HepG2 (cell line): ENCODE measurements around the gene NAV2. TPM values are rescaled to one million over a fixed set of nuclear protein-coding genes. Genes with fewer than 3 reads are reported as not detected.
A peak's percentile ranks its signal among the peaks of the same experiment; 100 is the strongest.

Source experiments
- ATAC-seq: fragments of 200-7000 bp; cut with Tn5 transposase; 3 replicates; pipeline ENCODE4 v1.9.1; 2020; ENCODE audit warnings: mild to moderate bottlenecking, moderate library complexity
- BruUV-seq: library from RNA; stranded (reverse); fragments of 400-500 nt; replicated peaks from 2 replicates; lab custom pipeline; 2021; lab: Mats Ljungman, UMichigan
- CTCF ChIA-PET: fragments of 300-600 bp; formaldehyde crosslinking; extraction: SDS; loops from one replicate; lab custom pipeline; 2021; ENCODE audit warnings: low total read pairs, inconsistent platforms, low intra/inter-chr PET ratio; lab: Yijun Ruan, JAX
- POLR2A ChIA-PET: fragments of 350-600 bp; sonication (Branson Sonifier 250); formaldehyde crosslinking; loops from one replicate; lab custom pipeline; 2020; ENCODE audit warnings: antibody characterized with exemption, inconsistent platforms; lab: Yijun Ruan, JAX
- DNase-seq: peaks from one replicate; pipeline ENCODE4 v3.0.0-alpha.2; 2015; ENCODE audit warnings: low spot score
- FAIRE-seq: peaks from 3 replicates; lab custom pipeline; 2011; peaks lifted over from hg19 to GRCh38; lab: Jason Lieb, UNC
- H2AFZ ChIP-seq: one replicate; pipeline ENCODE4 v1.6.1; 2011; ENCODE audit warnings: low read length, inconsistent platforms
- H3K27ac ChIP-seq: fragments of 300-600 bp; 3 replicates; pipeline ENCODE4 v1.8.0; 2011; ENCODE audit warnings: mixed run types, mild to moderate bottlenecking, mixed read lengths, low read length, inconsistent platforms; ENCODE audit not compliant: insufficient read depth; ENCODE audit errors: extremely low read length
- H3K27me3 ChIP-seq, 2 experiments: fragments of 200-600 bp in 1 of 2; 2 replicates in 1 of 2; 3 replicates in 1 of 2; pipeline versions ENCODE4 v1.6.0 to v1.8.0; 2011; ENCODE audit warnings: low read length in 2 of 2, mild to moderate bottlenecking in 2 of 2, moderate library complexity in 2 of 2, inconsistent platforms in 1 of 2; ENCODE audit not compliant: insufficient read depth in 2 of 2, control insufficient read depth in 1 of 2
- H3K36me3 ChIP-seq, 2 experiments: fragments of 200-600 bp in 1 of 2; replicated peaks in 1 of 2; 2 replicates in 1 of 2; 3 replicates in 1 of 2; pipeline versions ENCODE4 v1.5.1 to v1.8.0; 2011; ENCODE audit warnings: low read length in 2 of 2, inconsistent platforms in 1 of 2; ENCODE audit not compliant: insufficient read depth in 2 of 2, control insufficient read depth in 1 of 2
- H3K4me1 ChIP-seq: 2 replicates; pipeline ENCODE4 v1.5.1; 2012; ENCODE audit warnings: low read length, inconsistent platforms; ENCODE audit not compliant: insufficient read depth
- H3K4me2 ChIP-seq: 2 replicates; pipeline ENCODE4 v1.6.0; 2011; ENCODE audit warnings: low read depth, low read length, inconsistent platforms
- H3K4me3 ChIP-seq, 3 experiments: fragments of 200-600 bp in 1 of 3; sonication (generic), shearing (Covaris generic) in 1 of 3; replicated peaks in 1 of 3; 2 replicates each; pipeline ENCODE4 v1.5.1; 2011 to 2016; ENCODE audit warnings: low read length in 3 of 3, inconsistent platforms in 2 of 3, low read depth in 2 of 3, mild to moderate bottlenecking in 2 of 3, control low read depth in 1 of 3, mixed read lengths in 1 of 3; ENCODE audit not compliant: insufficient read depth in 1 of 3
- H3K79me2 ChIP-seq: one replicate; pipeline ENCODE4 v1.6.1; 2011; ENCODE audit warnings: low read length, inconsistent platforms; ENCODE audit not compliant: insufficient read depth
- H3K9ac ChIP-seq: 2 replicates; pipeline ENCODE4 v1.6.0; 2011; ENCODE audit warnings: mild to moderate bottlenecking, low read depth, low read length, inconsistent platforms; ENCODE audit not compliant: insufficient read depth
- H3K9me3 ChIP-seq: 2 replicates; pipeline ENCODE4 v1.5.1; 2012; ENCODE audit warnings: mild to moderate bottlenecking, low read length
- H4K20me1 ChIP-seq: 2 replicates; pipeline ENCODE4 v1.6.0; 2011; ENCODE audit warnings: inconsistent platforms, mild to moderate bottlenecking, low read length, moderate library complexity; ENCODE audit not compliant: insufficient read depth
- KLF13 ChIP-seq: sonication (generic); formaldehyde crosslinking; IDR thresholded peaks from 2 replicates; pipeline ENCODE4 v1.4.0; 2020; ENCODE audit warnings: mild to moderate bottlenecking, missing genetic modification reagents
- MAFF ChIP-seq: IDR thresholded peaks from 2 replicates; pipeline ENCODE4 v1.6.1; 2011; ENCODE audit warnings: low read depth, low read length, improper control_type of control experiment
- MAFK ChIP-seq, 2 experiments: IDR thresholded peaks in 1 of 2; conservative IDR thresholded peaks in 1 of 2; 2 replicates each; pipeline ENCODE4 v1.6.1; 2011; ENCODE audit warnings: improper control_type of control experiment in 2 of 2, low read length in 2 of 2
- NAIF1 ChIP-seq: sonication (generic); formaldehyde crosslinking; IDR thresholded peaks from 2 replicates; pipeline ENCODE4 v1.5.0; 2020; ENCODE audit warnings: mild to moderate bottlenecking, missing genetic modification reagents, borderline replicate concordance
- RARA ChIP-seq: IDR thresholded peaks from 2 replicates; pipeline ENCODE4 v1.6.1; 2016; ENCODE audit warnings: missing genetic modification reagents, missing compliant biosample characterization
- RXRB ChIP-seq: IDR thresholded peaks from 2 replicates; pipeline ENCODE4 v1.6.1; 2016; ENCODE audit warnings: borderline replicate concordance, missing genetic modification reagents, missing compliant biosample characterization
- SIN3B ChIP-seq: fragments of 150-350 bp; IDR thresholded peaks from 2 replicates; pipeline ENCODE4 v1.6.1; 2014; ENCODE audit warnings: low read length
- TCF7L2 ChIP-seq: IDR thresholded peaks from 2 replicates; pipeline ENCODE4 v1.6.1; 2011; ENCODE audit warnings: mild to moderate bottlenecking, low read depth, low read length, moderate library complexity
- ZFY ChIP-seq: sonication (generic); formaldehyde crosslinking; IDR thresholded peaks from 2 replicates; pipeline ENCODE4 v1.4.0; 2020; ENCODE audit warnings: missing genetic modification reagents
- ZNF430 ChIP-seq: sonication (generic); formaldehyde crosslinking; IDR thresholded peaks from 2 replicates; pipeline ENCODE4 v1.9.0; 2021; ENCODE audit warnings: mild to moderate bottlenecking, missing genetic modification reagents
- ZNF564 ChIP-seq: sonication (generic); formaldehyde crosslinking; IDR thresholded peaks from 2 replicates; pipeline ENCODE4 v1.8.1; 2023; ENCODE audit warnings: mild to moderate bottlenecking, missing genetic modification reagents
- ZNF883 ChIP-seq: sonication (generic); formaldehyde crosslinking; IDR thresholded peaks from 2 replicates; pipeline ENCODE4 v1.5.1; 2020; ENCODE audit warnings: mild to moderate bottlenecking, missing genetic modification reagents; ENCODE audit errors: not compliant biosample characterization
- WGBS: methylation state at CpG from one replicate; pipeline ENCODE4 v1.1.6; 2017; ENCODE audit warnings: low lambda C conversion rate; 5-methylcytosine and 5-hydroxymethylcytosine counted together
- in situ Hi-C: cut with HindIII; loops from 2 replicates; pipeline ENCODE4 v1.10.0; 2017; ENCODE audit warnings: low pct_unique_long_range_greater_than_20kb; ENCODE audit not compliant: extremely low pct_ligation_motif_present
- intact Hi-C: fragments of 100-400 bp; cut with micrococcal nuclease; formaldehyde crosslinking; loops from one replicate; pipeline ENCODE4 v1.10.0; 2022; ENCODE audit not compliant: unreplicated experiment
- polyA plus RNA-seq, 8 experiments: library from polyadenylated mRNA; depleted of rRNA in 3 of 8; stranded (reverse) in 7 of 8; unstranded in 1 of 8; fragments of >200 nt; fragmentation: Illumina TruSeq in 4 of 8; extraction: Trizol in 4 of 8; gene quantifications; 2 replicates each; pipeline versions ENCODE4 v1.2.1 to v1.2.3, GENCODE V29; 2011 to 2016; ENCODE audit warnings: low read depth in 4 of 8, missing spikeins in 1 of 8, mixed read lengths in 1 of 8; ENCODE audit not compliant: insufficient read depth in 1 of 8
- total RNA-seq, 5 experiments: library from RNA; depleted of rRNA; stranded (reverse); fragments of >200 nt; fragmentation: Illumina TruSeq; extraction: Trizol; gene quantifications; 2 replicates each; pipeline ENCODE4 v1.2.3, GENCODE V29; 2016; ENCODE audit warnings: low read depth in 1 of 5
- TF ChIP-seq, protein P1 (sequence below): sonication (generic); formaldehyde crosslinking; IDR thresholded peaks from 2 replicates; pipeline ENCODE4 v1.5.1; 2020; ENCODE audit warnings: mild to moderate bottlenecking, missing genetic modification reagents, moderate library complexity
- TF ChIP-seq, protein P2 (sequence below): sonication (generic); formaldehyde crosslinking; IDR thresholded peaks from 2 replicates; pipeline ENCODE4 v1.8.0; 2022; ENCODE audit warnings: missing genetic modification reagents, low read depth, mild to moderate bottlenecking, borderline replicate concordance

NAV2 gene
- total and polyA plus RNA-seq, 2 of the 13 experiments (the other 11 are each of a cell fraction or from before 2014, with no cell fraction given) = 9.3 to 34.6 TPM

DNA sequence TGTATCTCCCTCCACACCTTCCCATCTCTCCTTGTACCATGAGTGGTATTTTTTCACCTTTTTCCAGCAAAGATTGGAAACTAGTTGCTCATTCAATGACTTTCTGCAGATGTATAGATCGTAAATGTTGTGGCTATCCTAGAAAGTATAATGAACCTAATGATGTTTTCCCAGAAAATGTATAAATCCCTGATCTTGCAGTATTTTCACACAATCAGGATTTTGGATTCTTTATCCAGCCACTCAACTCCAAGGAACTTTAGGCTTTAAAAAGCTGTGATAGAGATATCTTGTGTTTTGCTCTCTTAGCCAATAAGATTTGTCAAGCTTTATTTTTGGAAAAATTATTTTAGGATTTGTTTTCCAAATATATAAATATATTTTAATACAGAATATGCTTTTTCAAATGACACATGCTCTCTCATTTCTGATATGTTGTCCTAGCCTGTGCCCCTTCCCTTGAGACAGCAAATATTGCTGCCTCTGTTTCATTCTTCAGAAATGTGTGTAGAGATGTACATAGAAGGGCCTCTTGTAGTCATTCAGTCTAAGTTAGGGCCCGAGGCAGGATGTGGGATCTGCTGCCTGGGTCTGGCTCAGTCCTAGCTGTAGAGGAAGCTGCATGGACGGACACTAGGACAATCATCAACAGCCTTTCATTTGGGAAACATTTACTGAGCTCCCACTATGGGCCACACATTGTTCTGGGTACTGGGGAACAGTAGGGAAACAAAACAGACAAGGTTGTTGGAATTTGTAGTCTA, 62.4 kb downstream of the NAV2 start:
- Histone ChIP-seq H3K4me3 (no peak overlapping the region), H2AFZ (no peak overlapping the region), H3K9ac (no peak overlapping the region), H3K9me3 (no peaks in the 10 kb centered on the region), H3K4me1 (no peaks in the 10 kb centered on the region), H3K27ac (no peak overlapping the region), H3K79me2 (no peaks in the 10 kb centered on the region), H4K20me1 (no peaks in the 10 kb centered on the region), H3K4me2 (no peak overlapping the region), H3K36me3 (no peaks in the 10 kb centered on the region), H3K27me3 (peaks cover 3 to 45% of the 10 kb centered on the region in 2 experiments; a peak in 4 of 5 replicates)
- TF ChIP-seq MAFK (conservative IDR thresholded peaks at IDR 0.05 in 1 of 2, IDR thresholded peaks at IDR 0.05 in 1 of 2; ENCODE audit: low read length in 2 of 2) (peak; percentile 58 to 68), RARA (CRISPR knock-in tag) (no peak), ZNF883 (CRISPR knock-in tag) (no peak), RXRB (CRISPR knock-in tag) (no peak), TCF7L2 (no peak), ZNF430 (CRISPR knock-in tag) (no peak), MAFF (peak; percentile 68), NAIF1 (no peak), ZFY (CRISPR knock-in tag) (no peak), KLF13 (CRISPR knock-in tag) (no peak), SIN3B (no peak), ZNF564 (no peak)
- TF ChIP-seq, protein P1, sequence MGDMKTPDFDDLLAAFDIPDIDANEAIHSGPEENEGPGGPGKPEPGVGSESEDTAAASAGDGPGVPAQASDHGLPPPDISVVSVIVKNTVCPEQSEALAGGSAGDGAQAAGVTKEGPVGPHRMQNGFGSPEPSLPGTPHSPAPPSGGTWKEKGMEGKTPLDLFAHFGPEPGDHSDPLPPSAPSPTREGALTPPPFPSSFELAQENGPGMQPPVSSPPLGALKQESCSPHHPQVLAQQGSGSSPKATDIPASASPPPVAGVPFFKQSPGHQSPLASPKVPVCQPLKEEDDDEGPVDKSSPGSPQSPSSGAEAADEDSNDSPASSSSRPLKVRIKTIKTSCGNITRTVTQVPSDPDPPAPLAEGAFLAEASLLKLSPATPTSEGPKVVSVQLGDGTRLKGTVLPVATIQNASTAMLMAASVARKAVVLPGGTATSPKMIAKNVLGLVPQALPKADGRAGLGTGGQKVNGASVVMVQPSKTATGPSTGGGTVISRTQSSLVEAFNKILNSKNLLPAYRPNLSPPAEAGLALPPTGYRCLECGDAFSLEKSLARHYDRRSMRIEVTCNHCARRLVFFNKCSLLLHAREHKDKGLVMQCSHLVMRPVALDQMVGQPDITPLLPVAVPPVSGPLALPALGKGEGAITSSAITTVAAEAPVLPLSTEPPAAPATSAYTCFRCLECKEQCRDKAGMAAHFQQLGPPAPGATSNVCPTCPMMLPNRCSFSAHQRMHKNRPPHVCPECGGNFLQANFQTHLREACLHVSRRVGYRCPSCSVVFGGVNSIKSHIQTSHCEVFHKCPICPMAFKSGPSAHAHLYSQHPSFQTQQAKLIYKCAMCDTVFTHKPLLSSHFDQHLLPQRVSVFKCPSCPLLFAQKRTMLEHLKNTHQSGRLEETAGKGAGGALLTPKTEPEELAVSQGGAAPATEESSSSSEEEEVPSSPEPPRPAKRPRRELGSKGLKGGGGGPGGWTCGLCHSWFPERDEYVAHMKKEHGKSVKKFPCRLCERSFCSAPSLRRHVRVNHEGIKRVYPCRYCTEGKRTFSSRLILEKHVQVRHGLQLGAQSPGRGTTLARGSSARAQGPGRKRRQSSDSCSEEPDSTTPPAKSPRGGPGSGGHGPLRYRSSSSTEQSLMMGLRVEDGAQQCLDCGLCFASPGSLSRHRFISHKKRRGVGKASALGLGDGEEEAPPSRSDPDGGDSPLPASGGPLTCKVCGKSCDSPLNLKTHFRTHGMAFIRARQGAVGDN = no peak
- TF ChIP-seq, protein P2, sequence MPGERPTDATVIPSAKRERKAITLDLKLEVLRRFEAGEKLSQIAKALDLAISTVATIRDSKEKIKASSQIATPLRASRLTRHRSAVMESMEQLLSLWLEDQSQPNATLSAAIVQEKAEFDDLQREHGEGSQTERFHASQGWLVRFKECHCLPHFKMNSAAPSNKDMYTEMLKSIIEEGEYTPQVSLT (CRISPR knock-in tag) = no peak
- ATAC-seq = no peak
- BruUV-seq = no TSS peak
- DNase-seq = no peak
- intact Hi-C loops = no loop called here
- in situ Hi-C loops = no loop called here
- CTCF ChIA-PET = no interaction called here
- FAIRE-seq = no peak
- 6% methylated on average over 3 of the region's 3 CpGs for WGBS
- POLR2A ChIA-PET = no interaction called here
